Measurements from ENCODE around the gene POMT2.
"Not testable (repeated sequence)": the region's sequence is repeated elsewhere in the genome, so short reads cannot be mapped to it uniquely, and the experiment has no call there.

Gene POMT2

DNA sequence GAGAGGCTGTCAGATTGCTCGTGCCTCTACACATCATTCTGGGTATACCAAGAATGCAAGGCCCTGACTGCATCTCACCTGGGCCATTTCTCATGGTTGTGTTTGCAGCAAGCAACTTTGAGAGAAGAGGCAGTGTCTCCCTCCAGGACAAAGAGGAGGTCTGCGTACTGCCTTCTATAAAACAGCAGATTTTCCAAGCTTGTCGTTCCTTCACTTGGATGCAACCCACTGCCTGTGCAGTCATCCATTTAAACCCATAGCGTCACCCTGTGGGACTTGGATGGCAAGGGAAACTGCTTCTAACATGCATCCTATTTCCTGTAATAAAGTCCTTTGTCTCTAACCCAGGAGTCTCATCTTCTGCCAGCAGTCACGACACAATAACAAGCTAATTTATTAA lies 1.3 kb downstream of the POMT2 start:
- H3K4me1 ChIP-seq (ENCODE audit: control insufficient read depth in 1 of 2, insufficient read depth in 1 of 2, low read depth in 1 of 2, low read length in 1 of 2): peaks cover 17% of the 10 kb centered on the region in 2 experiments
- peak overlapping the region; percentile 98 for H3K27ac ChIP-seq
- no peaks in the 10 kb centered on the region for H3K36me3 ChIP-seq
- no peak overlapping the region for H3K4me3 ChIP-seq (ENCODE audit: low read depth in 1 of 2, low read length in 1 of 2)
- H3K9me3 ChIP-seq: no peaks in the 10 kb centered on the region
- no peaks in the 10 kb centered on the region for H3K27me3 ChIP-seq
- TF ChIP-seq, protein P1, sequence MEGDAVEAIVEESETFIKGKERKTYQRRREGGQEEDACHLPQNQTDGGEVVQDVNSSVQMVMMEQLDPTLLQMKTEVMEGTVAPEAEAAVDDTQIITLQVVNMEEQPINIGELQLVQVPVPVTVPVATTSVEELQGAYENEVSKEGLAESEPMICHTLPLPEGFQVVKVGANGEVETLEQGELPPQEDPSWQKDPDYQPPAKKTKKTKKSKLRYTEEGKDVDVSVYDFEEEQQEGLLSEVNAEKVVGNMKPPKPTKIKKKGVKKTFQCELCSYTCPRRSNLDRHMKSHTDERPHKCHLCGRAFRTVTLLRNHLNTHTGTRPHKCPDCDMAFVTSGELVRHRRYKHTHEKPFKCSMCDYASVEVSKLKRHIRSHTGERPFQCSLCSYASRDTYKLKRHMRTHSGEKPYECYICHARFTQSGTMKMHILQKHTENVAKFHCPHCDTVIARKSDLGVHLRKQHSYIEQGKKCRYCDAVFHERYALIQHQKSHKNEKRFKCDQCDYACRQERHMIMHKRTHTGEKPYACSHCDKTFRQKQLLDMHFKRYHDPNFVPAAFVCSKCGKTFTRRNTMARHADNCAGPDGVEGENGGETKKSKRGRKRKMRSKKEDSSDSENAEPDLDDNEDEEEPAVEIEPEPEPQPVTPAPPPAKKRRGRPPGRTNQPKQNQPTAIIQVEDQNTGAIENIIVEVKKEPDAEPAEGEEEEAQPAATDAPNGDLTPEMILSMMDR (IDR thresholded peaks at IDR 0.05): no peak

DNA sequence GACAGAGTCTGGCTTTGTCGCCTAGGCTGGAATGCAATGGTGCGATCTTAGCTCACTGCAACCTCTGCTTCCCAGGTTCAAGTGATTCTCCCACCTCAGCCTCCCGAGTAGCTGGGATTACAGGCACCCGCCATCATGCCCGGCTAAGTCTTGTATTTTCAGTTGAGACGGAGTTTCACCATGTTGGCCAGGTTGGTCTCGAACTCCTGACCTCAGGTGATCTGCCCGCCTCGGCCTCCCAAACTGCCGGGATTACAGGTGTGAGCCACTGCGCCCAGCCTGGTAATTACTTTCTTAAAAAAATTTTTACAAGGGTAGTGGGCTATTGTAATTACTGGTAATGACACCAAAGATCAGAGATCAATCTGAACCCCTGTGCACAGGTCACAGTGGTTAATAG lies 1.9 kb downstream of the POMT2 start:
- not testable (repeated sequence) for H3K27me3 ChIP-seq; H3K4me3 ChIP-seq (ENCODE audit: low read depth in 1 of 2, low read length in 1 of 2); H3K36me3 ChIP-seq; H3K27ac ChIP-seq; H3K9me3 ChIP-seq
- peaks cover 17% of the 10 kb centered on the region in 2 experiments for H3K4me1 ChIP-seq (ENCODE audit: control insufficient read depth in 1 of 2, insufficient read depth in 1 of 2, low read depth in 1 of 2, low read length in 1 of 2)

DNA sequence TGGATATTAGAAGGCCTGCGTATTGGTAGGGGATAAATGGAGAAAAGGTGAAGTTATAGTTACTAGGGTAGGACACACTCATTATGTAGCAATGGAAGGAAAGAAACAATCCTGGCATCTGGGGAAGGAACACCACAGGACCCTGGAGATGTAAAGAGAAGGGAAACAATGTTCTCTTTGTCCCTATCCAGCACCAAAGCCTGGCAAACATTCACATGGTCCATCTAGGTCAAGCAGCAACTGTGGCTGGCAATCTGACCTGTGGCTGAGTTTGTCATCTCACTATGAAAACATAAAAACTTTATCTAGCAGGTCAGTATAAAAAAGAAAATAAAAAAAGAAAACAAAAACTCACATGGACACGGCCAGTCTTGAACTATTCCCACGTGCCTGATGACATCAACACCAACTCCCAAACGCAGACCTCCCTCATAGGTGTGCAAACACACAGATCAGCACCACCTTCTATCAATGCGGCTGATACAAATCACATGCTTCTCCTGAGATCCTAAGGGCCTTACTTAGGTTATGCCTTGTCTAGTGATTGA lies 2.6 kb downstream of the POMT2 start:
- Histone ChIP-seq H3K4me1 (ENCODE audit: control insufficient read depth in 1 of 2, insufficient read depth in 1 of 2, low read depth in 1 of 2, low read length in 1 of 2) (peaks cover 17% of the 10 kb centered on the region in 2 experiments), H3K27me3 (no peaks in the 10 kb centered on the region), H3K9me3 (no peaks in the 10 kb centered on the region), H3K36me3 (no peaks in the 10 kb centered on the region), H3K27ac (no peak overlapping the region), H3K4me3 (ENCODE audit: low read depth in 1 of 2, low read length in 1 of 2) (no peak overlapping the region)
- TF ChIP-seq, protein P1 (IDR thresholded peaks at IDR 0.05): no peak

DNA sequence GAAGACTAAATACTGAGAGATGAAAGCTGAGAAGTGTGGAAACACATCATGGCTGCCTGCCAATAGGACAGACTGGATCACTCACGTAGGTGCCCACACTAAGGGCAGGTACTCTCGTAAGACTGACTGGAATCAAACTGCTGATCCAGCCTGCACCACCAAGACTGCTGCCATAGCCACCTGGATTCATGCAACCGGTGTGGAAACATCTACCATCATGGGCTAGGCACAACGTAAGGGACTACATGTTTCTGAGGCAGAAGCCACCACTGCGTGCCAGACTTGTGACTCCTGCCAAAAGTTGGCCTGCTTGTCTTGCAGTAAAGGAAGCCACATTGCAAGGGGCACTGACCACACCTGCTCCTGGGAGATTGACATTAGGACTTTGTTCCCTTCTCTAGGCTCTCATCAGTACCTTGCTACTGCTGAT lies 3.8 kb downstream of the POMT2 start:
- H3K27me3 ChIP-seq: no peaks in the 10 kb centered on the region
- no peaks in the 10 kb centered on the region for H3K9me3 ChIP-seq
- H3K4me1 ChIP-seq (ENCODE audit: control insufficient read depth in 1 of 2, insufficient read depth in 1 of 2, low read depth in 1 of 2, low read length in 1 of 2): peaks cover 7% of the 10 kb centered on the region in 2 experiments
- no peak overlapping the region for H3K27ac ChIP-seq
- TF ChIP-seq, protein P1 (IDR thresholded peaks at IDR 0.05): no peak
- H3K36me3 ChIP-seq: no peaks in the 10 kb centered on the region
- no peak overlapping the region for H3K4me3 ChIP-seq (ENCODE audit: low read depth in 1 of 2, low read length in 1 of 2)

DNA sequence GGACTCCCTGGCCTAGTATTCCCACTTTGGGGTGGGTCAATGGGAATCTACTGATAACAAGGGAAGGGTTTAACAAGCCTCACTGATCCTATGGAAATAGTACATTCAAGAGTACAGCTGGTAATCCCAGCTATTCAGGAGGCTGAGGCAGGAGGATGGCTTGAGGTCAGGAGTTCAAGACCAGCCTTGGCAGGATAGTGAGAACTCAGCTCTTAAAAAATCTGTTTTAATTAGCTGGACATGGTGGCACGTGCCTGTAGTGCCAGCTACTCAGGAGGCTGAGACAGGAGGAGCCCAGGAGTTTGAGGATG lies 4.5 kb downstream of the POMT2 start:
- H3K27me3 ChIP-seq: no peaks in the 10 kb centered on the region
- TF ChIP-seq, protein P1 (IDR thresholded peaks at IDR 0.05): no peak
- H3K36me3 ChIP-seq: no peaks in the 10 kb centered on the region
- no peaks in the 10 kb centered on the region for H3K9me3 ChIP-seq
- H3K4me3 ChIP-seq (ENCODE audit: low read depth in 1 of 2, low read length in 1 of 2): no peak overlapping the region
- H3K4me1 ChIP-seq (ENCODE audit: control insufficient read depth in 1 of 2, insufficient read depth in 1 of 2, low read depth in 1 of 2, low read length in 1 of 2): peaks cover 8 to 10% of the 10 kb centered on the region in 2 experiments
- H3K27ac ChIP-seq: no peak overlapping the region

DNA sequence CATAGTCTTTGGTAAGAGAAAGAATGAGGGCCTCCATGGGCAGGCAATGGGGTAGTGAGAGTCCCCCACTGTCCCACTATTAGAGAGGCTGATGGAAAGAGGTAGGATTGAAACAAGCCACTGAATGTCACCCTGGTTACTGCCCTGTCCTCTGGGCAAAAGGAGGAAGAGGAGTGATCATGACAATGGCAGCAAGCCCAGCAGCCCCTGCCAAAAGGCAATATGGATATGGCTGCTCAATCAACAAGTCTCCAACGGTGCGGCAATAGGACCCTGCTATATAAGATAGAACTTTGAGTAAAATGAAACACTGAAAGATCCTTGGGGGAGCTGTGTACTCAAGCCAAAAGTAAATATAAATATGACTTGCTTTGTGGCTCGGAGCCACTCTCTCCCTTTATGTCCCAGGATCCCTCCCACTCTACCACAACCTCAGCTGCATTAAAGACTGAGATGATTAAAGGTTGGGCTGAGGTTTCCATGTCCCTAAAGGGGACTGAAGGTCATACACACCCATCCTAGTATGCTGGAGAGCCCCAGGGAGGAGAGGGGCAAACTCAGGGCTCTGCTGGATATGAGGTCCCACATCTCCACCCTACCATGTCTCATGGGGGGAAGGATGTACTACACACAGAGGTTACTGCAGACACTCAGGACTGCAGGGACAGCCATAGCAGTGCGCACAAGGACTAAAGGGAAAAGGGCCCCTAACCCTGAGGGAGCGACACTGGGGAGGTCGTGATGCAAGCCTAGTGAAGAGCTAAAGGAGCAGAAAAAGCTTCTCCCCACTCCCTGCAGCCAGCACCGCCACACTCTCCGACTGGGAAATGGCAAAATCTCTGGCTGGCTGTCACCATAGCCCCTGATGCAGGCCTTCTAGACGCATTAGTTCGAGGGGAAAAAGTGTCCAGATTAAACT lies 5.9 kb downstream of the POMT2 start:
- TF ChIP-seq, protein P1 (IDR thresholded peaks at IDR 0.05): no peak
- no peaks in the 10 kb centered on the region for H3K36me3 ChIP-seq
- H3K9me3 ChIP-seq: no peaks in the 10 kb centered on the region
- H3K4me3 ChIP-seq (ENCODE audit: low read depth in 1 of 2, low read length in 1 of 2): no peak overlapping the region
- no peaks in the 10 kb centered on the region for H3K27me3 ChIP-seq
- no peak overlapping the region for H3K27ac ChIP-seq
- H3K4me1 ChIP-seq (ENCODE audit: control insufficient read depth in 1 of 2, insufficient read depth in 1 of 2, low read depth in 1 of 2, low read length in 1 of 2): peaks cover 6 to 10% of the 10 kb centered on the region in 2 experiments
